ENCODE results near the gene NEB.
"Not testable (repeated sequence)": the region's sequence is repeated elsewhere in the genome, so short reads cannot be mapped to it uniquely, and the experiment has no call there.

The NEB gene

DNA sequence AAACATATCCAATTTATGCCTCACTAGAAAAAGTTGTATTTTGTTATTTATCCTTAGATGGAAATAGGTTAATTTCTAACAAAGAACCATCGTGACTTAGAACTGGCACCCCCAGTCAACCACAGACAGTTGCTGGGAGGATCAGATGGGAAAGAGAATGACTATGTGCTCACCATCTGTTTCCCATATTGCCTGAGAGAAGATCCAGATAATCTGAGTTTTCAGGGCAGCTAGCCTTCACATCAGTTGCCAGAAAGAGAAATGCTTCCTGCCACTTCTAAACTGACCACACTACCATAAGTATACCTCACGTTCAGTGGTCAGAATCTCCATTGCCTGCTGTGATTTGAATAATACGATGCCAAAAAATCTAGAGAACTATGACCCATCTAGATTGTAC, 28.4 kb upstream of the NEB start:
- no peak for DNase-seq (ENCODE audit: low read depth, low spot score)
- no peak overlapping the region for H3K4me3 ChIP-seq (ENCODE audit: low read length)

- DNase-seq (ENCODE audit: low read depth, low spot score), result no peak
- H3K4me3 ChIP-seq (ENCODE audit: low read length), result no peak overlapping the region
Observed at GRCh38 chr2:151761687-151762086, 27.4 kb upstream of the NEB start.

DNA sequence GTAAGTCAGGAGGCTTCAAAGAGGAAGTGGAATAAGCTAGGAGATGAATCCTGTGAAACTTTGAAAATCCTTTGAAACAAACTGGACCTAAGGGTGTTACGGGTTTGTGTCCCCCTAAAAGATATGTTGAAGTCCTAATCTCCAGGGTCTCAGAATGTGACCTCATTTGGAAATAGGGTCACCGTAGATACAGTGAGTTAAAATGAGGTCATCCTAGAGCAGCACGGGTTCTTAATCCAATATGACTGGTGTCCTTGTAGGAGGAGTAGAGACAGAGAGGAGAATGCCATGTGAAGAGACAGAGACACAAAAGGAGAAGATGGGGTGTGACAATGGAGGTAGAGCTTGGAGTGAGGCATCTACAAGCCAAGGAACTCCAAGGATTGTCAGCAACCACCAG, 26.9 kb upstream of the NEB start:
- DNase-seq (ENCODE audit: low read depth, low spot score), result no peak
- H3K4me3 ChIP-seq (ENCODE audit: low read length), result no peak overlapping the region

- no peak for DNase-seq (ENCODE audit: low read depth, low spot score)
- no peak overlapping the region for H3K4me3 ChIP-seq (ENCODE audit: low read length)
Observed at GRCh38 chr2:151760139-151760650, 25.9 kb upstream of the NEB start.

DNA sequence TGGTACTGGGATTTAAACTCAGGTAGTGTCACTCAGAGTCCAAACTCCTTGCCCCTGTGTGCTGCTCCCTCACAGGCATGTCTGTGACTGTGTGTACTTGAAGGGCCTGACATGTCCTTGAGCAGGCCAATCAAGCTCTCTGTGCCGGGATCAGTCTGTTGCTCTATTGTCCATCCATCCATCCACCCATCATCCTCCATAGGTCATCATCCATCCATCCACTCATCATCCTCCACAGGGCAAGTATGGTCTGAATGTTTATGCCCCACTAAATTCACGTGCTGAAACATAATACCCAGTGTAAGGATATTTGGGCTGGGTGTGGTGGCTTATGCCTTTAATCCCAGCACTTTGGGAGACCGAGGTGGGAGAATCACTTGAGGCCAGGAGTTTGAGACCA, 24.5 kb upstream of the NEB start:
- DNase-seq (ENCODE audit: low read depth, low spot score), result no peak
- no peak overlapping the region for H3K4me3 ChIP-seq (ENCODE audit: low read length)

DNA sequence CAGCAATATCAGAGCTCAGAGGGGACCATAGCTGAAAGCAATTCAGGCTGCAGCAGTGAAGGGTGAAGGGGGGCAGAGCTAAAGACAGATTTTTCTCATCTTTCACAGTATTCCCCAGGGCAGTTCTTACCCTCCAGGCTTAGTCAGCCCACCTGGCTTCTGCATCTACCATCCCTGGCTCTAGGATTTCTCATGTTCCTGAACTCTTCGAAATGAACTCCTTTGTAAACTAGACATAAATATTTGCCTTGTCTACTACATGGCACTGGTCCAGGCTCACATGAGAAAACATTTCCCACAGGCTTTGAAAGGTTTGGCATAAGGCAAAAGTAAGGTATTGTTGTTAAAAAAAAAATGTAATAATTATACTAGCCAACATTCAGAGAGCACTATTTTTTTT, 23.6 kb upstream of the NEB start:
- no peak for DNase-seq (ENCODE audit: low read depth, low spot score)
- no peak overlapping the region for H3K4me3 ChIP-seq (ENCODE audit: low read length)

DNA sequence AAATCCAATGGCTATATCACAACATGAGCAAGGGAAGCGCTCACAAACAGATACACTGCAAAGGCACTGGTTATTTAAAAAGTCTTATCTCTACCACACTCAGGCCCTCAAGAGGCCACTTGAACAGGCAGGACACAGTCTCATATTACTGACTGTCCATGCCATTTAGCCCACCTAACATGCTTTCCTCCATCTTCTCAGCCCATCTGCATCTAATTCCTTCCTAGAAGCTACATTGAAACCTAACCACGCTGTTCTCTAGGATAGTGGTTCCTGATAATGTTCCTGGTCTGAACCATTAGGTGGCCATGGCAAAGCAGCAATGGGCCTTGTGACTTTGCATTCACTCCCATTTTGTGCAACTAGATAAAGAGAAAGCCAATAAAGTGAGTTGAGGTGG, 22.5 kb upstream of the NEB start:
- no peak for DNase-seq (ENCODE audit: low read depth, low spot score)
- H3K4me3 ChIP-seq (ENCODE audit: low read length), result no peak overlapping the region

- no peak overlapping the region for H3K4me3 ChIP-seq (ENCODE audit: low read length)
- no peak for DNase-seq (ENCODE audit: low read depth, low spot score)
Observed at GRCh38 chr2:151754253-151754897, 20.1 kb upstream of the NEB start.

DNA sequence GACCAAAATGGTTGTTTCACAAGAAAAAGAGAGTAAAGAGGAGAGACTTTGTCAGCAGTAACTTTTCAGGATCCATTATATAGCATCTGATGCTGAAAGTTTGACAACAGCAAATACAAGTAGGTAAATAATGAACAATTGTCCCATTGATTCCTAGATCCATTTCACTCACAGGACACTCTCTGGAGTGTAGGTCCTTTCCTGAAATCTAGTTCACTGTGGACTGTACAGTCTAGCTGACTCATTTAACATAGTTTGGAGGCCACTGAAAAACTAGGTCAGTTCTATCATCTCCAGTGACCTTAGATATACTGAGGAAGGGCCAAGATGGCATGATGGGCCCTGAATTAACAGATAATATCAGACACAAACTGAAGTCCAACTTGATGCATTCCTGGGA, 19.3 kb upstream of the NEB start:
- no peak overlapping the region for H3K4me3 ChIP-seq (ENCODE audit: low read length)
- DNase-seq (ENCODE audit: low read depth, low spot score), result no peak

DNA sequence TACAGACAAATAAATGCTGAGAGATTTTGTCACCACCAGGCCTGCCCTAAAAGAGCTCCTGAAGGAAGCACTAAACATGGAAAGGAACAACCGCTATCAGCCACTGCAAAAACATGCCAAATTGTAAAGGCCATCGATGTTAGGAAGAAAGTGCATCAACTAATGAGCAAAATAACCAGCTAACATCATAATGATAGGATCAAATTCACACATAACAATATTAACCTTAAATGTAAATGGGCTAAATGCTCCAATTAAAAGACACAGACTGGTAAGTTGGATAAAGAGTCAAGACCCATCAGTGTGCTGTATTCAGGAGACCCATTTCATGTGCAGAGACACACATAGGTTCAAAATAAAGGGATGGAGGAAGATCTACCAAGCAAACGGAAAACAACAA, 11.0 kb upstream of the NEB start:
- H3K4me3 ChIP-seq (ENCODE audit: low read length); DNase-seq (ENCODE audit: low read depth, low spot score): not testable (repeated sequence)

- H3K4me3 ChIP-seq (ENCODE audit: low read length), result no peak overlapping the region
- DNase-seq (ENCODE audit: low read depth, low spot score), result no peak
Observed at GRCh38 chr2:151730262-151730975, 3.9 kb downstream of the NEB start.

GRCh38 chr2:151729837-151730236, 4.4 kb downstream of the NEB start:
- no peak overlapping the region for H3K4me3 ChIP-seq (ENCODE audit: low read length)
- no peak for DNase-seq (ENCODE audit: low read depth, low spot score)

GRCh38 chr2:151729415-151729811, 4.9 kb downstream of the NEB start:
- H3K4me3 ChIP-seq (ENCODE audit: low read length), result no peak overlapping the region

DNA sequence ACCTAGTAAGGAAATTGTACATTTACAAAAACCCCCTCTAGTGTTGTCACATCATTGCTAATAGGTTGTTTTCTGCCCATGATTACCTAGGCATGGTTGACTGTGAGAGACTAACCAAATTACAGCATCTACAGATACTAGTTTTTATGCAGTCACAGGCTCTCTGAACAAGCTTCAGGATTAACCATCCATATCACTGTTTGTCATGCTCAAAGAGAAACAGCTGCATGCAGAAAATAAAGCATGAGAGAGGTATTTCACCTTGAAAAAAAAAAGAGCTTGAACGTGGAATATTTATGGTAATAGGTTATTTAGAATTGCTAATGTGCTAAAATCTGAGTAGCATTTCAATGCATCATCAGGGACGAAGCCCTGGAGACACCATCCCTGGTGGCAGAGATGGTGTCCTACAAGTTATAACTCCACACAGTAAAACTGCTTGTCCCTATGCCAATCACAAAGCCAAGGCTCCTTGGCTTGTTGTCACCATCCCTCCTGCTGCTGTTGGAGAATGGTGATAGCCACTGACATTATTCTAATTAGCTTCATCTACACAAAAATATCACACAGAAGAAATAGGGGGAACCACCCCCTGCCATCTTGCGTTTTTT, 5.4 kb downstream of the NEB start:
- H3K4me3 ChIP-seq (ENCODE audit: low read length), result no peak overlapping the region
- no peak for DNase-seq (ENCODE audit: low read depth, low spot score)

More at GRCh38 chr2:151729415-151729811, 4.9 kb downstream of the NEB start:
- DNase-seq (ENCODE audit: low read depth, low spot score), result no peak

- no peak overlapping the region for H3K4me3 ChIP-seq (ENCODE audit: low read length)
- no peak for DNase-seq (ENCODE audit: low read depth, low spot score)
Observed at GRCh38 chr2:151727593-151728552, 6.4 kb downstream of the NEB start.

DNA sequence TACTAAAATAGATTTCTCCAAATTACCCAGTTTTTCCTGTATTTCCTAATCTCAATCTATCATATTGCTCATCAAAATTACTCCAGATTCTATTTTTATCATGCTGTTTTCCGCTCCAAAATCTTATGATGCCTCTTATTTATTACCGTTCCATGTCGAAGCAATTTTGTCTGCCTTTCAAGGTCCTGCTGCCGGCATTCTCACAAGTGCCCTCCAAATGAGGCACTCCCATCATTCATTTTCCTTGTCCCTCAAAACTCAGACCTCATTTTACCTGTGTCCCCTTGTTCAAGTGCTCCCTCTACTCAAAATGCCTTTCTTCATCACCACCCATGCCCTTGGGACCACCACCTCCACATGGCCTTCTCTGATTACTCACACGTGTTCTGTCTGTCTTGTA, 13.1 kb downstream of the NEB start:
- H3K4me3 ChIP-seq (ENCODE audit: low read length), result no peak overlapping the region
- no peak for DNase-seq (ENCODE audit: low read depth, low spot score)

DNA sequence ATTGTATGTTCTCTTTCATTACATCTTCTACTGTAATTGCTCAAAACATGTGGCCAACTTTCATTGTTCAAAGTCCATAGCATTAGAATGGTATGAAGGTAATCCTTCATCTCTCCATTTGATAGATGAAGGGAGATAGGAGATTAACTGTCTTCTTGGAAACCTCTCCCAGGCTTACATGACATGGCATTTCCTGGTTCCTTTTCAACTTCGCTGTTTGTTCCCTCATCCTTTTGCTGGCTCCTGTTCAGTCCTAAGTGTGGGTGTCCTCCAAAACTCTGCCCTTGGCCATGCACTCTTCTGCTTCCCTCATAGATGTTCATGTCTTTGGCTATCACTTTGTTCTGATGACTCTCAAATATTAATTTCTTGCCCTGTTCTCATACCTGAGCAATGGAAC, 13.8 kb downstream of the NEB start:
- H3K4me3 ChIP-seq (ENCODE audit: low read length), result no peak overlapping the region
- no peak for DNase-seq (ENCODE audit: low read depth, low spot score)

DNA sequence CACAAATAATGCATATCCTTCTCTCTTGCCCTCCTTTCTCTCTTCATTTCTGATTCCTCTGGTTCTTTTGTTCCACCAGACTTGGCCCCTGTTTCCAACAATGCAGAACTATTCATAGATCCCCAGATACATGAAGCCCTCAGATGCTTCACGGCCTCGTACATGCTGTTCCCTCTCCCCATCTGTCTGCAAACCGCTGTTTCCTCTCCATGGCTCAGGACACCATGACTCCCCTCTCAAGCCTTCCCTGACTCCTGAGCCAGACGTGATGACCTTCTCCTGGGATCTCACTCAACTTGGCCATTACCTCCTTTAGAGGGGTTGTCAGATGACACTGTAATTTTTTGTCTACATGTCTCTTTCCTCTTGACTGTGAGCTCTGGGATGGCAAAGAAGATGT, 15.5 kb downstream of the NEB start:
- DNase-seq (ENCODE audit: low read depth, low spot score), result no peak
- no peak overlapping the region for H3K4me3 ChIP-seq (ENCODE audit: low read length)

- H3K4me3 ChIP-seq (ENCODE audit: low read length), result no peak overlapping the region
- DNase-seq (ENCODE audit: low read depth, low spot score), result no peak
Observed at GRCh38 chr2:151718247-151718646, 16.0 kb downstream of the NEB start.

All from Jurkat, Clone E6-1 (cell line).